ENCODE data around the gene ITIH2.

DNA sequence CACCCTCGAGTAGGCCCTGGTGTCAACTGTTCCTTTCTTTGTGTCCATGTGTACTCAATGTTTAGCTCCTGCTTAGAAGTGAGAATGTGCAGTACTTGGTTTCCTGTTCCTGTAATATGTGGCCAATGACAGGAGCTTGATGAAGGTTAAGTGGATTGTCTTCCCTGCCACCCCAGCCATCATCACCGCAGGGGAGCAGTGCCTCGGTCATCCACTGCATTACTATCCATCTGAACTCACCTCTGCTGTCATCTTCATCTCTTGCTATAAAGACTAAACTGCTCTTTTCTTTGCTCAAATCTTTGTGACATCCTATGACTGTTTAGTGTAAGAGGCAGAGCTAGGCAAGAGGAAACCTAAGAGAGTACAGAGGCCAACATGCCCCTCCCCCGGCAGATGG, 15.6 kb downstream of the ITIH2 start:
- TF ChIP-seq, protein P1, sequence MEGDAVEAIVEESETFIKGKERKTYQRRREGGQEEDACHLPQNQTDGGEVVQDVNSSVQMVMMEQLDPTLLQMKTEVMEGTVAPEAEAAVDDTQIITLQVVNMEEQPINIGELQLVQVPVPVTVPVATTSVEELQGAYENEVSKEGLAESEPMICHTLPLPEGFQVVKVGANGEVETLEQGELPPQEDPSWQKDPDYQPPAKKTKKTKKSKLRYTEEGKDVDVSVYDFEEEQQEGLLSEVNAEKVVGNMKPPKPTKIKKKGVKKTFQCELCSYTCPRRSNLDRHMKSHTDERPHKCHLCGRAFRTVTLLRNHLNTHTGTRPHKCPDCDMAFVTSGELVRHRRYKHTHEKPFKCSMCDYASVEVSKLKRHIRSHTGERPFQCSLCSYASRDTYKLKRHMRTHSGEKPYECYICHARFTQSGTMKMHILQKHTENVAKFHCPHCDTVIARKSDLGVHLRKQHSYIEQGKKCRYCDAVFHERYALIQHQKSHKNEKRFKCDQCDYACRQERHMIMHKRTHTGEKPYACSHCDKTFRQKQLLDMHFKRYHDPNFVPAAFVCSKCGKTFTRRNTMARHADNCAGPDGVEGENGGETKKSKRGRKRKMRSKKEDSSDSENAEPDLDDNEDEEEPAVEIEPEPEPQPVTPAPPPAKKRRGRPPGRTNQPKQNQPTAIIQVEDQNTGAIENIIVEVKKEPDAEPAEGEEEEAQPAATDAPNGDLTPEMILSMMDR (IDR thresholded peaks at IDR 0.05) = no peak
- TF ChIP-seq POLR2A (IDR thresholded peaks at IDR 0.05) = no peak

Measured in right lobe of liver (tissue), 4 donors.